HG02885 (cell line): ENCODE results near the gene RCBTB1.
"Not testable (repeated sequence)": the region's sequence is repeated elsewhere in the genome, so short reads cannot be mapped to it uniquely, and the experiment has no call there.

Experiments
- ATAC-seq: cut with Tn5 transposase; IDR thresholded peaks from one replicate; pipeline ENCODE4 v1.9.1; 2021; ENCODE audit warnings: mild to moderate bottlenecking; ENCODE audit not compliant: unreplicated experiment, poor library complexity

RCBTB1 gene

GRCh38 chr13:49606747-49607648, 21.6 kb upstream of the RCBTB1 start:
- peak; percentile 94 for ATAC-seq

- no peak for ATAC-seq
Measured at GRCh38 chr13:49604570-49604969, 19.2 kb upstream of the RCBTB1 start.

- ATAC-seq, result not testable (repeated sequence)
Measured at GRCh38 chr13:49602615-49603014, 17.3 kb upstream of the RCBTB1 start.

GRCh38 chr13:49602005-49602404, 16.6 kb upstream of the RCBTB1 start:
- ATAC-seq, result no peak

- no peak for ATAC-seq
Measured at GRCh38 chr13:49597043-49597641, 11.8 kb upstream of the RCBTB1 start.

- ATAC-seq, result no peak
Measured at GRCh38 chr13:49596221-49596620, 10.9 kb upstream of the RCBTB1 start.

GRCh38 chr13:49594576-49594975, 9.2 kb upstream of the RCBTB1 start:
- ATAC-seq, result no peak

- not testable (repeated sequence) for ATAC-seq
Measured at GRCh38 chr13:49593876-49594275, 8.5 kb upstream of the RCBTB1 start.

GRCh38 chr13:49590714-49591113, 5.4 kb upstream of the RCBTB1 start:
- not testable (repeated sequence) for ATAC-seq

GRCh38 chr13:49587311-49587847, 2.0 kb upstream of the RCBTB1 start:
- no peak for ATAC-seq

GRCh38 chr13:49586717-49587116, 1.4 kb upstream of the RCBTB1 start:
- no peak for ATAC-seq

GRCh38 chr13:49584771-49585182, 581 bp downstream of the RCBTB1 start:
- ATAC-seq, result peak; percentile 13

GRCh38 chr13:49580980-49581680, 4.2 kb downstream of the RCBTB1 start:
- no peak for ATAC-seq

GRCh38 chr13:49579501-49579900, 5.9 kb downstream of the RCBTB1 start:
- ATAC-seq, result no peak

GRCh38 chr13:49571299-49572240, 13.8 kb downstream of the RCBTB1 start:
- no peak for ATAC-seq

- ATAC-seq, result no peak
Measured at GRCh38 chr13:49569993-49570689, 15.2 kb downstream of the RCBTB1 start.

GRCh38 chr13:49567491-49567890, 17.9 kb downstream of the RCBTB1 start:
- no peak for ATAC-seq

- no peak for ATAC-seq
Measured at GRCh38 chr13:49566461-49566860, 18.9 kb downstream of the RCBTB1 start.

GRCh38 chr13:49565461-49565860, 19.9 kb downstream of the RCBTB1 start:
- not testable (repeated sequence) for ATAC-seq
